NCI-H146 treated with DMSO at 0.1 percent for 48 hours (cell line): ENCODE measurements around the gene KDM4D.
A peak's percentile ranks its signal among the peaks of the same experiment; 100 is the strongest.
"Not testable (repeated sequence)": the region's sequence is repeated elsewhere in the genome, so short reads cannot be mapped to it uniquely, and the experiment has no call there.

Source experiments
- DNase-seq: peaks from one replicate; lab custom pipeline; 2025; ENCODE audit not compliant: unreplicated experiment; lab: John Stamatoyannopoulos, UW

KDM4D gene

DNA sequence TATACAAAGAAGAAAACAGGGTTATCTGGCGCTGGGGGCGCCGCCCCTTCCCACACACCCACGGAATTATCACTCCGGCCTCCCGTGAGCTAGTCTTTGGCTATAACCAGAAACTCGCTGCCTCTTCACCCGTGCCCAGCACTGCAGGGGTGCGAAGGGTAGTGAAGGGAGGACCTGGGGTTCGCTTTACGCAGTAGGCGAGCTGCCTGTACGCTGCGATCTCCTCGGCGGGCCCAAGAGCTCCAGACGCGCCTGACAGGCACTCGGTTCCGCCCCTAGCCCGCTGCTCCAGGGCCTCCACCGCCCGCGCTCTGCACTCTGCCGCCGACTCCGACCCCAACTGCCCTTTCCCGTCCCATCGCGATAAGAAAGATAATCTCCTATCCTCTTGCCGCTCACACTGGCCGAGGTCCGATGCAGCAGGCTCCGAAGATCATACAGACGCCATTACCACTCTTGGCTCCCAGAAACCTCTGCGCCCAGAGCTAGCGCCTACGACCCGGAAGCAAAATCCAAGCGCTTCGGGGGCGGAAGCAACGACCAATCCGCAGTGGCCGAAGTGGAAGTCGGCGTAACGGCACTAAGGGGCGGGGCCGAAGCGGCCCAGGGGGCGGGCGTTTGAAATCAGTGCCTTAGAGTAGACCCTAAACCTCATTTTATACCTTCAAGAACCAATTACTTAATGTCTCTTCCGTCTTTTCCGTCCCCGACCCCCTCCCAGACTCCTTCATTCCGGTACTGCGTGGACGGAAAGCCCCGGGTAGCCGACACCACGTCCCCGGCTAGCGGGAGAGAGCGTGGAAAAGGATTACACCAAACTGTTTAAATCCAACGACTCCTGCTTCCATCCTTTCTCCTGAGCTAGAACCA, at the start of gene KDM4D, which contains the start of gene CWC15:
Gene KDM4D (plus strand): TSS at position 611 of the 870 bp plus-strand sequence. CDS start 23,664 bp downstream, outside the sequence.
Gene CWC15 (minus strand): TSS at position 458 of the 870 bp plus-strand sequence. CDS start 1,371 bp downstream, outside the sequence.
- DNase-seq: peak; percentile 86

DNA sequence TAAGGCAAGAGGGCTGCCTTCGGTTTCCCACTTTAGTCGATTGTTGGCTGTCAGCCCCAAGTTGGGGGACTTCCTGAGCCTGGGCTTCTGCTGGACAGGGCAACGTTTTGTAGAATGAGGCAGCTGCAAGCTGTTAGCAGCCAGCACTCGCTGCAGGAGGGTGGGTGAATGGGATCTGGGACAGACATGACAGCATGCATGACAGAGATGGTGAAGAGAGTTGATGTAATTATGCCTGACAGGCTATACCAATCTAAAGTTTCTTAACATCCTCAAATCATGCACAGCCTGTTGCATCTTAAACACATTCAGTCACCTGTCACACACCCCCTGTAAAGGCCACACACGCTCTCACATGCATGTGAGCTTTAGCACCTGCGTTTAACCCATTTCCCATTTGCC, 49.3 kb upstream of the KDM4D start:
- no peak for DNase-seq

DNA sequence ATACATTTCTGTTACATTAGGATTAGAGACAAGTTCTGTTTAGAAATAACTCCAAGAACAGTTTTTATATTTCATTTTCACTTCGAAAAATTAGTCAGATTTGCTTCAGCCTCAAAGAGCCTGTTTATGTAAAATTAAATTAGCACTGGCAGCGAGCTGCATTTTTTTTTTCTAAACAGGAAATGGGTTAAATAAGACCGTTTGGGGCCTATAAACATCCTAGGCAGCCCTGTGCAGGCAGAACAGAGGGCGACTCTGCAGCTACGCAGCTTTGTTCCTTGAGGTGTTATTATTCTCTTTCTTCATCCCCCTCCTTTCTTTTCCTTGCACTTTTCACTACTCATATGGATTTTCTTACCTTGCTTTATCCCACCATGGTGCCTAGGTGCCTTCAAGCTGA, 48.9 kb upstream of the KDM4D start:
- no peak for DNase-seq

DNA sequence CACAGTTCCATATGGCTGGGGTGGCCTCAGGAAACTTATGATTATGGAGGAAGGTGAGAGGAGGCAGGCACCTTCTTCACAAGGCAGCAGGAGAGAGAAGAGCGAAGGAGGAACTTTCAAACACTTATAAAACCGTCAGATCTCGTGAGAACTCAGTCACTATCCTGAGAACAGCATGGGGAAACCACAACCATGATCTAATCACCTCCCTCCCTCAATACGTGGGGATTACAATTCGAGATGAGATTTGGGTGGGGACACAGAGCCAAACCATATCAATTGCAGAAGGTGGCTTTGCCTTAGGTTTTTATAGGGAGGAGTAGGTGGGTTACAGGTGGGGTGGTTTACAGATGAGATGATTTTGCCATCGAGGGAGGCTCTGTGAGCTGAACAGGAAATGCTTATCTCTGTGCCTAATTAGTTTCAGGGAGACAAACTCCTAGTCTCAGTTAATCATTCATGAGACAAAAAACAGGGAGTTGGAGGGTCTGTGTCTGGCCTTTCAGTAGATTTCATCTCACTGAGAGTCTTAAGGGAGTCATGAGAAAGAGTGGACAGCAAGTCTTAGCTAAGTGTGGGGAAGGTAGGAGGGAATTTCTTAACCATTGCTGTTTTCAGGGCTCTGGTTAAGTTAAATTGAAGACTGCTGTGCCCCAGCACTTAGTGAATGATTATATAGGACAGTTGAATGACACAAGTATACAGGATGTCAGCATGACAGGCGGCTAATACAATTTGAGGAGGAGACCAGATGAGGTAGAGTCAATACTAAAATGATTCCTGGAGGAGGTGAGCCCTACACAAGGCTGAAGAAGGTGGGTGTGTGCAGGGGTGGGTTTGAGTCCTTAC, 47.9 kb upstream of the KDM4D start:
- DNase-seq: no peak

DNA sequence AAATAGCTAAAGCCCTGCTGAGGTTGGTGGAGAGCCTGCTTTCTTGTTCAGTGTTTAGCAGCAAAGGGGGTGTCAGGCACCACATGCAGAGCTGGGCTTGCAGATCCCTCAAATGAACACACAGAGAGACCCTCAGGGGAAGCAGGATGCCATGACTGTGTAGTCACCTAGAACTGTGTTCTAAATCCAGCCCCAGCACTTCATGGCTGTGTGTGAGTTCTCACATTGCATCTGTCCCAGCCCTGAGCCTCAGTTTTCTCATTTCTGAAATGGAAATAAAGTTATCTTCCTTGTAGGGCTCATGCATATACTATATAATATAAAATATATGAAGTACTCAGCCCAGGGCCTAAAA, 47.3 kb upstream of the KDM4D start:
- no peak for DNase-seq

DNA sequence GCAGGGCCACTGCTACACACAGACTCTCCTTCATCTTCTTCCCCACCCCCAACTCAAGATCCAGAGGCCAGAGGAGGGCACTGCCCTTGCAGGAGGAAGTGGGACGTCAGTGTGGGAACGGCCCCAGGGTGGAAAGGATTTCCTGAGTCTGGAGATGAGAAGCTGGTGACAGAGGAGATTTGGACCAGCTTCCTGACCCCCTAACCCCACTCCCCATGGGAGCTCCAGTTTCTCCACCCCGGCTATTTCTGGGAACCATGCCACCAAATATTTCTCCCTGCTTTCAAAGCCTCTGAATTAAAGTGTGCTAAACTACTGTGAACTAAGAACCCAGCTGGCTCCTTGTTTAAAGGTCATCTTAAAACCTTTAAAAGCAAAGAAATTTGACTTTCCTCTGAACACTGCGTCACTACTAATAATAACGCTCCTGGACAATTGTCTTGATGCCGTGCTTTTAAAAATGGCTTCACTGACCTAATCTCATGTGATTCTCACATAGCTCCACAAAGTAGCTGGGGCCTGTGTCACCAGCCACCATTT, 46.7 kb upstream of the KDM4D start:
- no peak for DNase-seq

DNA sequence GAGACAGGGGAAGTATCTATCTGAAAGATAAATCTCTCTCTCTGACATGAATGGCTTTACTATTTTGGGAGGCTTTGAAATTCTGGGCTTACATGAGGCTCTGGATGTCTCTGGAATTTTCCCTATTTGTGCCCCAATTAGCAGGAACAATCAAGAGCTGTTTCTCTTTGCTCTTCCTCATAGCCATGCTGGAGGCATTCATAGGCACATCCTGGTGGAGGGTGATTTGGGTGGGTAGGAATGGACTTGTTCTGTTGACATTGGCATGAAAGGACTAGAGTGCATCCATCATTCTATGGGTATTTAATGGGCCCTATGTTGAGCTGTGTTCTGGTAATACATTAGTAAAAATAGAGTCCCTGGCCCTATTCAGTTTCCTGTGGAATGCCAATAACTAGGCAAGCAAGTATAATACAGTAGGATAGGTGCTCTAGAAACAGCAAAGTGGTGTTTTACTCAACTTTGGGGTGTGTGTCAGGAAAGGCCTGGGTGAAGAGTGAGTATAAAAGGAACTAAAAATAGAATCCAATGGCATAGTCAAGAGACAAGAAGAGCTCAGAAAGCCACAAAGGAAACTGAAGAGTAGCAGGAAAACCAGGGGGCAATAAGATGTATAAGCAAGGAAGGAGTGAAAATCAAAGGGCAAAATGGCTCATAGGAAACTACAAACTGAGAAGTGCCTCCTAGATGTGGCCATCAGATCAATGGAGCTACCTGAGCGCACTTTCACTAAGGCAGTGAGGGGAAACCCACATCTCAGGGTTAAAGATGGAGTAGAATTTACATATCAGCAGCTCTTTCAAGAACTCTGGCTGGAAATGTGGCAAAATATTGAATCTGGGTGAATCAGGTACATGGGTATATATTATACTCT, 45.2 kb upstream of the KDM4D start:
- DNase-seq: no peak

DNA sequence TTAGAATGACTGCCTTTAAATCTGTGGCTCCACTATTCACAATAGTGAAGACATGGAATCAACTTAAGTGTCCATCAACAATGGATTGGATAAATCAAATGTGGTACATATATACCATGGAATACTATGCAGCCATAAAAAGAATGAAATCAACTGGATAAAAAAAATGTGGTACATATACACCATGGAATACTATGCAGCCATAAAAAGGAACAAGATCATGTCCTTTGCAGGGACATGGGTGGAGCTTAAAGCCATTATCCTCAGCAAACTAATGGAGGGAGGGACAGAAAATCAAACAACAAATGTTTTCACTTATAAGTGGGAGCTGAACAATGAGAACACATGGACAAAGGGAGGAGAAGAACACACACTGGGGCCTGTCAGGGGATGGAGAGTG, 41.4 kb upstream of the KDM4D start:
- not testable (repeated sequence) for DNase-seq

DNA sequence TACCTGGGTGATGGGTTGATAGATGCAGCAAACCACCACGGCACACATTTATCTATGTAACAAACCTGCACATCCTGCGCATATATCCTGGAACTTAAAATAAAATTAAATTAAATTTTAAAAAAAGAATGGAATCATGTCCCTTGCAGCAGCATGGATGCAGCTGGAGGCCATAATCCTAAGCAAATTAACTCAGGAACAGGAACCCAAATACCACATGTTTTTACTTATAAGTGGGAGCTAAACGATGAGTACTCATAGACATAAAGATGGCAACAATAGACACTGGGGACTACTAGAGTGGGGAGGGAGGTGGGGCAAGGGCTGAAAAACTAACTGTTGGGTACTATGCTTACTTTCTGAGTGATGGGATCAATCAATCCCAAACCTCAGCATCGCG, 41.0 kb upstream of the KDM4D start:
- no peak for DNase-seq

DNA sequence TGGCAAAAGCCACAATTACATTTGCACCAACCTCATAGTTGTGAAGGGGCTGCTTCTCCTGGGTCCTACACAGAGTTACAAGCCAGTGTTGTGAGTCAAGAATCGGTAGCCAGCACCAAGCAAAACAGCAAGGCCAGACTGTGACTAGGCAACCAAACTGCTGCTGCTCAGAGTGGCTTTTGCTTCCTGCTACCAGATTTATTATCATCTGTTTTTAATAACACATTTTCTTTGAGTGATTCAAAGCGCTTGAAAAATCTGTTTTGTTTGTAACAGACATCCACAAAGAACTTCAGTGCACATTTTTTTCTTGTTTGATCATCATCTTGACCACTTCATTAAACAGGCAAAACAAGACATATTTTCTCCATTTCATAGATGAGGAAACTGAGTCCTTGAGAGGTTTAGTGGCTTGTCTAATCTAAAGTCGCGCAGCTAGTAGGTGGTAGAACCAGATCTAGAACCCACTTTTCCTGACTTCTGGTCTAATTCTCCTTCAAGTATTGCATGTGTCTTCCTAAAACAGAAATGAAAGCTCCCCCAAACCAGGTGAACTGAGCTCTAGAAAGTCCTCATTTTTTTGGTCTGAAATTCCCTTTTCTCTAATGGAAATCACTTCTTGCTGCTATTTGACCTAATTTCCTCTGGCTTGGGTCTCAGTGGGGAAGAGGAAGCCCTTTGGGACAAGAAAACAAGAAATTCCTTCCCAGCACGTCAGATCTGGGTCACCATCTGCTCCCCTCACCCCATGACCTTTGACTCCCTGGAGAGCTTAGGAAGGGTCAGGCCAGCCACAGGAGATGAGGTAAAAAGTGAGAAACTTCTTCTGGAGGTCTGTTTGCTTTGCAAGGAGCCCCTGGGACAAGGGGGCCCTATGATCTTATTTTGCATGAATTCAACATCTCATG, 40.0 kb upstream of the KDM4D start:
- DNase-seq: no peak

DNA sequence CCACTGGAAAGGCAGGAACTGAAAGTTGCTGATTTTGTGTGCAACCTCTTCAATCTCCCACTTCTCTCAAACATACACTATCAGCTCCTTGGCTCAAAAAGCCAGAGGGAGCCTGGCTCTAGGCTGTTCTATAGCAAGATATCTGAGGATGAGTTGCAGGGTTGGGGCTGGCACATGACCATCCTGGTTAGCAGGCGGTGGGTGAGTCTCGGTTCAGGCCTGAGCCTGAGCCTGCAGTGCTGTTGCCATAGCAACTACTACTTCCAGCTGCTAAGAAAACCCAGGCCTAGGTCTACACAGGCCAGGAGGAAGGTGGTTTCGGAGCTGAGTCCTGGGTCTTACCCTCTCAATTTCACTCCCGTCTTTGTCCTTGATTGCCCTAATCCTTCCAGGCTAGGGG, 39.1 kb upstream of the KDM4D start:
- no peak for DNase-seq

DNA sequence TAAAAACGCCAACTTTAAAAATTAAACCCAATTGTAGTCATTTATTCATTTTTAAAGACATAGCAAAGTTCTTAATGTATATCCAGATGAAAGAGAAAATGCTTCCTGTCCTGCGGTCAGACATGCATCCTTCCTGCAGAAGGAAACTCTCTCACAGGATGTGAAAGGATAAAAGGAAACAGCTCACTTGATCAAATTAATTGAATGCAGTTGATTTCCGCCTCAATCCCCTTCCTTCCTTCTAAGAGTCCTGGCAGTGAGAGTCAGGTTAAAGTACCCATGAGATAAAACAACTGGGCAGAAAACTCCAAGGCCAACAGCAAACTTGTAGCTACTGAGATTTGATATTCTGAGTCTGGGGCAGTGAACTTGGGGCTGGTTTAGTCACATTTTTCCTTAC, 38.7 kb upstream of the KDM4D start:
- DNase-seq: no peak

DNA sequence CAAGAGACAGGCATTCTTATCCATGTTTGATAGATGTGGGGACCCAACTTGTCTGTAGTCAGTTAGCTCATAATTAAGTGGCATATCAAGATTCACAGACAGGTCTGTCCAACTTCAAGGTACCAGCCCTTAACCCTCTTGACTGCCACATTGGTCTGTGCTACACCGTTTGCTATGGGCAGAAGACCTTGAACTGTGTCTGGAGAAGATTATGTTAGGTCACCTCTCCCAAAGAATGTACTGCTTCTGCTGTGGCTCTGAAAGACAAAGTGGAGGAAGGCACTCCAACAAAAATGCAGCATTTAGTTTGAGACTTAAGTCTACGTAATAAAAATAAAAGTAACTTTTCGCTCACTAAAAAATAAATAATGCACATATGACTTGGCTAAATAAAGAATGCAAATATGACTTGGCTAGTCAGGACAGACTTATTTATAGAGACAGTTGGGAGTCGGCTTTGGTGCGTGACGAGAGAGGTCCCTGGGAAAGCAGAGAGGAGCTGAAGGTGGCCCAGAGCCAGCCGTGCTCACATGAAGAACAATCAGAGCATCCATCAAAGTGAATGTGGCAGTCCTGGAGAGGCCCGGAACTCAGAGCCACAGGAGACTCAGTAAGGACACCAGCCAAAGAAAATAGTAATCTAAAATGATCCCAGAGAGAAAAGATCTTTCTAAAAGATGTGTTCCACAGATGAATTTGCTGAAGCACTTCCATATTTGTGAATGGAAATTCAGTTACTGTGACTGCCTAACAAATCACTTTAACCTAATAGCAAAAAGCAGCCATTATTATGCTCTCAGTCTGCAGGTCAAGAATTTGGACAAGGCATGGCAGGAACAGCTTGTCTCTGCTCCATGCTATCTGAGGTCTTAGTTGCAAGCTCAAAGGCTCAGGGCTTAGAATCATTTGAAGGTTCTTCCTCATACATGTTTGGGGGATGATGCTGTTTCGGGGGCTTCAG, 35.1 kb upstream of the KDM4D start:
- DNase-seq: no peak

DNA sequence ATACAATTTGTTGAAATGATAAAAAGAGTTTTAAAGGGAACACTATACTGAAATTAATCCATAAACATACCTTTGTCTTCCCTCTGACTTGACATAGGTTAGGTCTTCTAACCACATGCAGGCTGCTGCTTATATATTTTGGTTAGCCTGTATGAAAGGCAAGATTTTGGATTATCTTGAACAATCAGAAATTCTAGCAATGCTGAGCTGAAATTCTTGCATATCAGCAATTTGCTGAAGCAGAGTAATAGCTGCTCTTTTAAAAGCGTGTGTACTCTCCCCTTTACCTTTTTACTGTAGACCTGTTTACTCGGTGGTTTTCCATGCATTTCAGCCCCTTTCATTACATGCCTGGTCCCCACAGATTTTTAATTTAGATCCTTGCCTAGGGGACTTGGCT, 34.2 kb upstream of the KDM4D start:
- no peak for DNase-seq

DNA sequence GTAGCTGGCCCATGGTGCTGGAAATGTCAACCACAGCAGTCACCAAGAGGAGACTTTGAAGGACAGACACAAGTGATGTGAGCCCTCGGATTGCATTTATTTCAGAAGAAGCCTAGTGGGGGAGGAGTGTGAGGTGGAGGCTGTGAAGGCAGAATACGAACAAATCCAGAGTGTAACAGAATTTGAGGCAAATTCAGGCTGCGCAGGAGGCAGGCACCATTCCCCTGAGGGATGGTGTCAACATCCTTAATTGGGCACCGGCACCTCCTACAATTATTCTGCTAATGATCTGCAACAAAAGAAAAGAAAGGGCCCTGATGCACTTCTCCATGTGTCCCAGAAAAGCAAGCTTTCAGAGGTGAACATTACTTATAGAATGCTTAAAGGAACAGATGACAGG, 32.4 kb upstream of the KDM4D start:
- no peak for DNase-seq

DNA sequence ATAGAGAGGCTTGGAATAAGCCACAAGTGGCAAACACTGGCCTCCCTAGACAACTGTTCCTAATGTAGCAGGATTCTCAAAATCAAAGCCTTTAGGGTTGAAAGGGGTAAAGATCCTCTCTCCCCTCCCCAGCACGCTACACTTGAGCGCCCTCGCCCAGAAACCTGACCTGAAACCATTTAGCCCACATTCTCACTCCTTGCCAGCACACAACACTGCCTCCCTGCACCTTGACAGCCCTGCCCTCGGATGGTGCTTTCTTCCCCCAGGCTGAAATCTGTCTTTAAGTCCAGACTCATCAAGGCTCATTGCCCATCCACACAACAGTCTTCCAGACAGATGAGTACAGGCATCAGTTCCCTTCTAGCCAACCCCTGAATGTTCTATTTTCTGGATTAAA, 26.7 kb upstream of the KDM4D start:
- DNase-seq: no peak

DNA sequence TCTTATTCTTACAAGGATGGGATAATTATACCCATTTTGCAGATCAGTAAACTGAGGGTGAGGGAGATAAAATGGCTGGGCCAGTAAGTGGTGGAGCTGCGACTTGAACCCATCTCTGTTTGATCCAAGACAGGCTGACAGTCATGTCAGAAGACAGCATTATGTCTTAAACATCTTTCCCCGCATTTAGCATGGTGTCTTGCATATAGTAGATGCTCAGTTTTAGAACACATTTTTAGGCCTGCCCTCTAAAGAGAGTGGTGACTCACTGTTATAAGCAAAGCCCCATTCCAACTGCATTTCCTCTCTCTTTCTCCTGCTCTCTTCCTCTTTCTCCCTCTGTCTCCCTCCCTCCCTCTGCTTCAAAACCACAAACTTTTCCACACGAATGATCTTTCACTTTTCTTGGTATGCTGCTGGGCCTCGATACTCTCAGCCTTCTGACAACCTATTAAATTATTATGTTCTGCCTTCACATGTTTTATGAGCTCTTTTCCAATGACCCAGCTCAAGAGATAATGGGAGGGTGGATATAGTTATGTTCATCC, 25.4 kb upstream of the KDM4D start:
- DNase-seq: no peak

DNA sequence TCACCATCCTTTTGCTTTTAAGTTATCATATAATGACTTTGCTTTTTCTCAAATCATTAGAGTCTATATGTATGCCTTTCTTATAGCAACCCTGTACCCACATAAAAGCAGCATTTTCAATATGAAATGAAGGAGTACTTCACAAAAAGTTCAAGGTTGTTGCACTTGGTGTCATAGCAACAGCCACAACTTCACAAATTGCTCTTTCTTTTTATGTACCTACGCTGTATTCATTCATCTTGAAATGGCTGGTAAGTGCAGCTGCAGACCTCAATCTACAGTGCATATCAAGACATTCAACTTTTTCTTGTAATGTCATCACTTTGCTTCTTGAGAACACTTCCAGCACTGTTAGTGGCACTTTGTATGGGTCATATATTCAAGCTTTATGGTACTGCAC, 18.8 kb upstream of the KDM4D start:
- no peak for DNase-seq
